HG02588 (cell line): ENCODE measurements around the gene HACD2.

Experiments
- ATAC-seq: cut with Tn5 transposase; IDR thresholded peaks from one replicate; pipeline ENCODE4 v1.9.1; 2021; ENCODE audit warnings: mild to moderate bottlenecking, moderate library complexity; ENCODE audit not compliant: unreplicated experiment

Gene HACD2

DNA sequence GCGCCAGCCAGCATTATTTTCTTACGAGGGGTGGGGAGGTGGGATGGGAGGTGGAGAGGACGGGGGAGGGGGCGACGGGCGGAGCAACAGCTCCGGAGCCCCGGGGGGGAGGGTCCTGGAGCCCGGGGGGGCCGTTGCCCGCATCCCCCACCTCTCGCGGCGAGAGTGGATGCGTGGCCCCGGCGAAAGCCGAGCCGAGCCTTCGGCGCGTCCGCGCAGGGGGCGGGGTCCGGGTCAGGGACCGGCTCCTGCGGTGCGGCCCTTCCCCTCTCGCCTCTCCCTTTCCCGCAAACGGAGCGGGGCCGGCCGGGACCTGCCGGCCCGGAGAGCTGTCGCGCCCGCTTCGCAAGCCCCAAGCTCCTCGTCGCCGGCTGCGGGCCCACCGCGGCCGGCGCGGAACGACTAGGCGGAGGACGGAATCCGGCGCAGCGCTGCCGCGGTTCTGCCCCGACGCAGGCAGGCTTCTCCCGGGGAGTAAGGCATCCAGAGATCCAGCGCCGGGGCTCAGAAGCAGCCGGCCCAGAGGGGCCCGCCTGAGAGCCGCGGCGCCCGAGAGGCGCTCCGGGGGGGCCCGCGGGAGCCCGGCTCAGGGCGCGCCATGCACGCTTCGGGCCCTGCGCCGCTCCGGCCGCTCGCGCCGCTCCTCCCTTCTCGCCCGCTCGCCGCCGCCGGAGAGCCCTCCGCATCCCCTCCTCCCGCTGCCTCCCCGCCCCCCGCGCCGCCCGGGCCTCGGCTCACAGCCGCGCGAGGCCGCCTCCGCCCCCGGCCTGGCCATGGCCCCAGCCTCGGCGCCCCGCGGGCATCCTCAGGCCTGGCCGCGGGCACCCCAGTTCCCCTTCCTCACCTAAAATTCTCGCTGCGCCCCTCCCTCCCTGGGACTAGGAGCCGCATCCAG is 135.5 kb downstream of the HACD2 start:
- no peak for ATAC-seq

DNA sequence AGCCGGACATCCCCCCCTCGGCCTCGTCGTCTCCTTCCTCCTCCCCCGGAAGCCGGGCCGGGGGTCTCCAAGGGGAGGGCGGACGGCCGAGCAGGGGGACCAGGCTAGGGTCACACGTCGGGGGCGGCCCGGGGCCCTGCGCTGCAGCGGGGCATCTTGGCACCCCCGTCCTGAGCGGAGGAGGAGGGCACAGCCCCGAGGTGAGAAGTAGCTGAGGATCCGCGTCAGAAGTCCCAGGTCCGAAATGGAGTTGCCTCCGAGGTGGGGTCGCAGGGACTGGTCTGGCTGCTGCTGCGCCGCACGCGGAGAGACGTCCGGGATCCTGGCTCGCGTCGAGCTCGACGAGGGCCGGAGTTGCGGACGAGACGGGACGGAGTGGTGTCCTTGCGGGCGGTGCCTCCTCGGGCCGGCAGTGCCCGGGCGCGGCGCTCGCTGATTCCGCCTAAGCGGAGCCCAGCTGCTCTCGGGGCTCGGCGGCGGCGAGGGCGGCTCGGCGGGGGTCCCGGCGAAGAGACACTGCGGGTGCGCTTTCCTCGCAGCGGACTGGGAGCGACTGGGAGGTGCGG is 136.2 kb downstream of the HACD2 start, which contains the start of gene ADCY5:
Gene ADCY5, minus strand, starts transcription at position 555 of the 566 bp plus-strand sequence. Its CDS starts 545 bp downstream, at position 10.
- no peak for ATAC-seq

DNA sequence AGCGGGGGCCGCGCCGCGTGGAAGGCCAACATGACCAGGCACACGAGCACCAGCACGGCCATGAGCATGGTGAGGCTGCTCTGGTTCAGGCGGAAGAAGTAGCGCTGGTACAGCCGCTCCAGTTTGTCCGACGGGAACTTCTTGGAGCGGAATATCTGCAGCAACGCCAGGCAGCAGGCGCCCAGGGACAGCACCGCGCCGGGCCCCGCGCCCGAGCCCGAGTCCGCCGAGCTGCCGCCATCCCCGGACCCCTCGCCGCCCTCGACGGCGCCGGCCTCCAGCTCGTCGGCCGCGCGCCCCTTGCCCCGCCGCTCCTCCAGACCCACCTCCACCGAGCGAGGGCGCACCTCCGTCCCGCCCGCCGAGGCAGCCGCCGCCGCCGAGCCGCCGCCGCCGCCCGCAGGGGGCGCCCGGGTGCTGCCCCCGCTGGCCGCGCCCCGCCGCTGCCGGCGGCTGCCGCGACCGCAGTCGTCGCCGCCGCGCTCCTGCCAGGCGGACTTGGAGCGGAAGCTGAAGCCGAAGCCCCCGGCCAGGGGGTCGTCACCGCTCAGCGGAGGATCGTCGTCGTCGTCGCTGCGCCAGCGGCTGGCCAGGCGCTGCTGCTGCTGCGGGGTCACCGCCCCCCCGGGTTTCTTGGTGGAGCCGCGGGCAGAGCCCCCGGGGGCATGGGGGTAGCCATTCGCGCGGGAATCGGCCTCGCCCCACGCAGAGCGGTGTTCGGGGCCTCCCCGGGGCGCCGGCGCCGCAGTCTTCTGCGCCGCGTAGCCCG is 136.9 kb downstream of the HACD2 start:
- ATAC-seq, result no peak

DNA sequence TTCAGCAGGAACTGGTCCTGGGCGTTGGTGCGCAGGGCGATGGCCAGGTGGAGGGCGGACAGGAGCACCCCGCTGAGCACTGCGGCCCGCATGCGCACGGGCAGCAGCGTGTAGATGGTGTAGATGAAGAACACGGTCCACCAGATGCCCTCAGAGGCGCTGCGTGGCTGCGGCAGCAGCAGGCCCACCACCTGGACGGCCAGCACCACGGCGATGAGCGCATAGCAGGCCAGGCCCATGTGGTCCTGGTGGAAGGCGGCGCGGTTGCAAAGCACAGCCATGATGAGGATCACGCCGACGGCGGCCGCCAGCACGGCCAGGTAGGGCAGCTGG is 137.5 kb downstream of the HACD2 start:
- ATAC-seq, result no peak

DNA sequence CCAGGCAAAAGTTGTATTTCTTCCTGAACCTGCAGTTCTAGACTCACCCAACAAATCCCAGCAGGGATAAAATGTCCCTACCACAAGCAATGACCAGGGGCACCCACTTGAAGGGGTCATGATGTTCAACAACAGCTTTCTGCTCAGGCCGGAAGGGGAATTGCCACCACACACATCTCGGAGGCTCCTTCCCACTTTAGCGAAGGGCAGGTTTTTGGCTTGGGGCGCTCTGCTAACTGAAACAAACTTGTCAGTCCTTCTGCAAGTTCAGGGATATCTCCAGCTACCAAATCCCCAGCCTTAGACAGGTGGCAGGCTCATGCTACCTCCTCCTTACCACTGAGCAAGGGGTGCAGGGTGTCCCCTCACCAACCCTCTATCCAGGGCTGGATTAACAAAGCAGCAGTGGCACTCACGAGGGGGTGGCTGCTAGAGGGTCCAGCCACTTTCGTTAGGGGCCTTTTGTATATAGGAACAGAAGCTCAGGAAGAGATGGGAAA is 138.2 kb downstream of the HACD2 start:
- no peak for ATAC-seq

DNA sequence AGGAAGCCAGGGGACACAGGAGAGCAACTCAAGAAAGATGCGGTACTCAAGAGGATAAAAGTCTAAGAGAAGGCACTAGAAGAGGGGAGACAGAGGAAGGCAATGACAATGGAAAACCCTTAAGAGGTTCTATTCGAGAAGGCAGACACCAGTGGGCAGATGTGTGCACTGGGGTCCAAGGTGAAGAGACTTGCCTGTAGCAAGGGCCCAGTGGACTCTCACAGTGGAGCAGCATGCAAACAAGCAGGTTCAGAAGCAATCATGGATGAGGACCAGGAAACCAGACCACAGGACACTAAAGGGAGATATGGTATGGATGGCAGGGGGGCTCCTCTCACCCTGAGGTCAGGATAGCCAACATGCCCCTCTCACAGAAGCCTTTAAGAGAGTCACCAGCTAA is 138.6 kb downstream of the HACD2 start:
- ATAC-seq, result no peak

DNA sequence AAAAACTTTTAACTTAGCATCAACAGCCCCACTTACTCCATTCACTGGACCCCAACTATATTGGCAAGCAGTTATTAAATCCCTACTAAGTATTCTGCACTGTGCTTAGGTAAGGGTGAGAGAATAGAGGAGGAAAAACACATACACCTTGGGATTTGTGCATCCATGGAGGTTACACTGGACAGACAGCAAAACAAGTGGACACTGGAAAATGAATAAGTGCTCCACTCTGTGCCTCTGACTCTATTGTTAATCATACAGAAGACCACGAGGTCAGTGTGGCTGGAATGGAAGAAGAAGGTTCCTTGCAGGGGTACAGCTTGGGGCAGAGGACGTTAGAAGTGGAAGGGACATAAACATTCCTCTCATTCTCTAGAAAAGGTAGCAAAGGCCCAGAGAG is 139.2 kb downstream of the HACD2 start:
- ATAC-seq, result no peak

DNA sequence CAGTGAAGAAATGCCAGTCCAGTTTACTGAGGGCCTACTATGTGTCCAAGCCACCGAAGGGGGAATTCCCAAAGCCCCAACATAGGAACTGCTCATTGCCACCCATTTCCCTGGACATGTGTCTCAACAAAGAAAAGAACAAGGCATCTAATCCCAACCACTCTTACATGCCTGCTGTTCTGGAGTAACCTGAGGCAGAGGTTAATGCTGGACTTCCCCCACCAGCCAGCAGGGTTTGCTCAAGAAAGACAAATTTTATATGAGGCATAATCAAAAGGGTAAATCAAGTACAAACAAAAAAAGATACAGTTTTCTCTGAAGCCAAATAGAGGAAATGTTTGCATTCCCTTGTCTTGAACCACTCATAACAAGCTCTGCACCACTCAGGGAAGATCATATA is 140.1 kb downstream of the HACD2 start:
- ATAC-seq, result no peak

DNA sequence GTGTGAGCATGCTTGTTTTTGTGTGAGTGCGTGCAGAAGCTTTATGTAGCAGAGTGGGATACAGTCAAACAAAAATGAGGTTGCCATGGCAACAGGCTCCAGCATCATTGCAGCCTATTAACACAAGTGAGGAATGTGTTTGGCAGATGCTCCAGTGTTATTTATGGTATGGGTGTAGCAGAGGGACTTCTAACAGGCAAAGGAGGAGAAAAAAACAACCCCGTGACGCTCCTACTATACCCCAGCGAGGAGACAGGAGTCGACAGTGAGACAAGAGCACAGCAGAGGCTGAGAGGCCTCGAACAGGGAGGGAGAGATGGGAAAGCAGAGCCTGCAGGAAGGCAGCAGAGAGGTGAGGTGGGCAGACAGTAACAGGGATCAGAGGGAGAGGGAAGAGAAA is 140.8 kb downstream of the HACD2 start:
- no peak for ATAC-seq

DNA sequence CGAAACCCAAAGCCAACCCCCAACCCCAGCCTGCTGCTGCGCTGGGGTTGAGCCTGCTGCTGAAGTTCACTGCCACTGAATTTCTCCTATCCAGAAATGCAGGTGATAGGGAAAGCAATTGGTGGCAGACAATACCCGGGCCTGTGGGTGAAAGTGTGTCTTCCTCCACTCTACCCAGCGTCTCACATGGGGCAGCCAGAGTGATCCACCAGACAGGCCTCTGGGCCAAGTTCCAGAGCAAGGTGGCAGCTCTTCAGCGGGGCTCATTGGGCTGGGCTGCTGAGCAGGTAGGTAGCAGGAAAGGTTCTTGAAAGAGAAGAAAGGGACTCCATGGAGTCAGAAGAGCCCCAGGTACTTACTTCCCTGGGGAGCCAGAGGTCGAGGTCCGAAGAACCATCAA is 141.9 kb downstream of the HACD2 start:
- ATAC-seq, result no peak

DNA sequence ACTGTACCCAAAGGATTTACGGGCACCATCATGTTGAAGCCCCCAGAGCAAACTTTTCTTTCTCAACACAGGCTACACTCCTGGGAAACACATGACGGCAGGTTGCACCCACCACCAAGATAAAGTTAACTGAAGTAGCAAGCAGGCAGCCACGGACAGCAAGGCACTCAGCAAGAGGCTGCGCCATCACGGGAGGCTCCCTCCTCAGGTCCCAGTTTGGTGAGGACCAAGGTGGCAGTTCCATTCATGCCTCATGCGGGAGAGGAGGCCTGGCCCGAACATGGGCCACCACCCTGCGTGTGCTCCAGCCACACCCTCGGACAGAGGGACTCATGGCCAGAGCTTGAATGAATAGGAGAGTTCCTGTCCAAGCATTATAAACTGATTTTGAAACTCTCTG is 142.7 kb downstream of the HACD2 start:
- no peak for ATAC-seq
